Cardiac muscle cell (in vitro differentiated cells and primary cell): Measurements from ENCODE around the gene SLC35E2B. TPM values are rescaled to one million over a fixed set of nuclear protein-coding genes. Genes with fewer than 3 reads are reported as not detected.
"Not testable (repeated sequence)": the region's sequence is repeated elsewhere in the genome, so short reads cannot be mapped to it uniquely, and the experiment has no call there.

ENCODE experiments used
- DNase-seq, 2 donors: peaks; one replicate each; pipeline versions ENCODE4 v3.0.0 to v3.0.0-alpha.2; 2010 to 2017; ENCODE audit warnings: low read depth in 1 of 2, low spot score in 1 of 2
- H3K27ac ChIP-seq: fragments of 200-600 bp; sonication (generic); 2 replicates; pipeline ENCODE4 v1.5.1; 2016
- H3K27me3 ChIP-seq: fragments of 200-600 bp; sonication (generic); 2 replicates; pipeline ENCODE4 v1.6.0; 2016; ENCODE audit warnings: control low read depth
- H3K36me3 ChIP-seq: fragments of 200-600 bp; sonication (generic); 2 replicates; pipeline ENCODE4 v1.5.1; 2016; ENCODE audit warnings: control low read depth
- H3K4me1 ChIP-seq: fragments of 200-600 bp; sonication (generic); 2 replicates; pipeline ENCODE4 v1.8.1; 2017; ENCODE audit warnings: low read depth, mild to moderate bottlenecking, mixed run types
- H3K4me3 ChIP-seq: fragments of 200-600 bp; sonication (generic); 2 replicates; pipeline ENCODE4 v1.5.1; 2016; ENCODE audit warnings: mild to moderate bottlenecking
- H3K9me3 ChIP-seq: fragments of 200-600 bp; sonication (generic); 2 replicates; pipeline ENCODE4 v1.5.1; 2017; ENCODE audit warnings: low read depth, mild to moderate bottlenecking, control low read depth
- CTCF ChIP-seq: IDR thresholded peaks from 2 replicates; pipeline ENCODE4 v1.5.1; 2012; ENCODE audit warnings: low read depth, mild to moderate bottlenecking, low read length
- polyA plus RNA-seq: library from polyadenylated mRNA; unstranded; fragments of >200 nt; fragmentation: Nextera tagmentation; extraction: Ambion mirVana; gene quantifications from 2 replicates; pipeline ENCODE4 v1.2.1, GENCODE V29; 2016
- total RNA-seq: library from RNA; depleted of rRNA; stranded (reverse); fragments of >200 nt; gene quantifications from 2 replicates; pipeline ENCODE4 v1.2.3, GENCODE V29; 2016

SLC35E2B gene
- total and polyA plus RNA-seq, 2 experiments from 2014 or later, result 30.7 to 74.6 TPM

GRCh38 chr1:1639368-1639767 lies 53.2 kb downstream of the SLC35E2B start:
- H3K9me3 ChIP-seq, DNase-seq, H3K36me3 ChIP-seq, H3K27me3 ChIP-seq, H3K4me1 ChIP-seq, H3K27ac ChIP-seq, H3K4me3 ChIP-seq: not testable (repeated sequence)

- H3K27ac ChIP-seq, H3K4me3 ChIP-seq, H3K4me1 ChIP-seq, H3K9me3 ChIP-seq, H3K27me3 ChIP-seq, H3K36me3 ChIP-seq, DNase-seq: not testable (repeated sequence)
These were observed 54.1 kb downstream of the SLC35E2B start for GRCh38 chr1:1638528-1638927.

- H3K9me3 ChIP-seq, DNase-seq, H3K27me3 ChIP-seq: not testable (repeated sequence)
These were observed 55.1 kb downstream of the SLC35E2B start for GRCh38 chr1:1637479-1637875.

GRCh38 chr1:1636621-1637478 lies 55.7 kb downstream of the SLC35E2B start:
- H3K9me3 ChIP-seq, H3K27me3 ChIP-seq, H3K4me1 ChIP-seq, DNase-seq, H3K36me3 ChIP-seq, H3K4me3 ChIP-seq, H3K27ac ChIP-seq: not testable (repeated sequence)

More at GRCh38 chr1:1637479-1637875, 55.1 kb downstream of the SLC35E2B start:
- not testable (repeated sequence) for H3K36me3 ChIP-seq, H3K4me1 ChIP-seq, H3K27ac ChIP-seq, H3K4me3 ChIP-seq

- not testable (repeated sequence) for H3K4me1 ChIP-seq, H3K9me3 ChIP-seq, H3K36me3 ChIP-seq, H3K4me3 ChIP-seq, H3K27ac ChIP-seq, DNase-seq
- H3K27me3 ChIP-seq, result peaks cover 27% of the 10 kb centered on the region
These were observed 58.0 kb downstream of the SLC35E2B start for GRCh38 chr1:1634613-1635012.

GRCh38 chr1:1633409-1633808 lies 59.2 kb downstream of the SLC35E2B start:
- not testable (repeated sequence) for H3K36me3 ChIP-seq, H3K4me3 ChIP-seq, H3K4me1 ChIP-seq, H3K9me3 ChIP-seq, DNase-seq, H3K27ac ChIP-seq
- H3K27me3 ChIP-seq, result peaks cover 35% of the 10 kb centered on the region

- H3K27me3 ChIP-seq, result peaks cover 35% of the 10 kb centered on the region
- H3K27ac ChIP-seq, result no peak within 1 kb of the TSS
- H3K4me1 ChIP-seq, result peaks cover 5% of the 10 kb centered on the region
- TF ChIP-seq CTCF, result no peak
- H3K9me3 ChIP-seq, result no peaks in the 10 kb centered on the region
- peak within 1 kb of the TSS; percentile 13 for H3K4me3 ChIP-seq
- H3K36me3 ChIP-seq, result peaks cover 8% of the 10 kb centered on the region
- DNase-seq, result peak; percentile 46 to 67
These were observed 60.7 kb downstream of the SLC35E2B start, which contains the start of gene MMP23B for GRCh38 chr1:1631782-1632420. TSS of gene MMP23B (plus strand) at chr1:1632173. CDS start at chr1:1632219, 46 bp downstream.

GRCh38 chr1:1630965-1631781 lies 61.4 kb downstream of the SLC35E2B start:
- H3K36me3 ChIP-seq, result peaks cover 8% of the 10 kb centered on the region
- no peak overlapping the region for H3K27ac ChIP-seq
- H3K4me1 ChIP-seq, result peaks cover 5% of the 10 kb centered on the region
- peaks cover 35% of the 10 kb centered on the region for H3K27me3 ChIP-seq
- TF ChIP-seq CTCF, result no peak
- peak; percentile 15 to 80 for DNase-seq
- H3K9me3 ChIP-seq, result no peaks in the 10 kb centered on the region
- H3K4me3 ChIP-seq, result no peak overlapping the region
